ENCODE data around the gene CADPS. TPM values are rescaled to one million over a fixed set of nuclear protein-coding genes. Genes with fewer than 3 reads are reported as not detected.

CADPS gene
- total RNA-seq, 1 donor, result not detected

DNA sequence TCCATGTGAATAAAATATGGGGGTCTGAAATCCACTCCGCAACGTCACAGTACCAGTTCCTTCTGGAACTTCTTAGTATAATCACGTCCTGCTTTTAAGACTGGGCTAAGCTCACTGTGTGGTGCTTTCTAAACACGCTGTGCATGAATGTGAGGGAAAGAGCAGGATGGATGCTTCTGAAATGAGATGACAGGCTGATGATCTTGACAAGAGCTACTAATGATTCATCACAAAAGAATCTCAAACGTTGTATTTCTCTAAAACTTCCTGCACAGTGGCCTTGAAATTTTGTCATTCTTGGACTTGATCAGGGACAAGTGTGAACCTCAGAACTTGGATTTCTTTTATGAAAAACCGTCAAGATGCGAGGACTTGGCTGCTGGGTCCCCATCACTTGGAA lies 221.4 kb downstream of the CADPS start:
- DNase-seq (ENCODE audit: low read depth in 2 of 3, low spot score in 2 of 3), result no peak

DNA sequence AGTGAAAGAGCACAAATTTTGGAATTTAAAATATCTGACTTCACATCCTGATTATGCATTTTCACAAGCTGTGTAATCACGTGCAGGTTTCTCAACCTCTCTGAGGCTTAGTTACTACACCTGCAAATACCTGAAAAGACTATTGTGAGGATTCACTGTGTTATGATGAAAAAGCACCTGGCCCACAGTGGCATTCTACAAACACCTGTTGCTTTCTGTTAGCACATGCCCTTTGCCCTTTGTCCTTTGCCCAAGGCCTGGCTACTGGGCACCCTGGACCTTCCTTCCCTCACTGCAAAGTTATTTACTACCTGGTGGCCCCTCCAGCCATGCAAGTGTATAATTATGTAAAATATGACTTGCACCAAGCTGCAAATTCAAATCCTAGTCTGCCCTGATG lies 227.5 kb downstream of the CADPS start:
- DNase-seq (ENCODE audit: low read depth in 2 of 3, low spot score in 2 of 3), result no peak

DNA sequence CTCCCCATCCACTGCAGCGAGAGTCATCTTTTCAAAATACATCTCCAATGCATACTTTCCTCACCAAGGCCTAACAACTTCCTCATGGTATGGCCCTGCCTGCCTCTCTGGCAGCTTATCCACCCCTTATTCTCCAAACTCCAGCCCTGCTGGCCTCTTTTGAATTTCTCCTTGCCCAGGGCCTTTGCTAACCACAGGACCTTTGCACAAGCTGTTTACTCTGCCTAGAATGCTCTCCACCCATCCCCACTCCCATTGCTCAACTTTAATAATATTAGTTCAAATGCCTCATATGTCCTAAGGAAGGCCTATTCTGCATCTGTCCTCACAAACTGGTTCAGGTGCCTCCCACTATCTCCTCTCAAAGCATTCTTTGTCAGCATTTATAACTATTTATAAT lies 230.7 kb downstream of the CADPS start:
- DNase-seq (ENCODE audit: low read depth in 2 of 3, low spot score in 2 of 3), result no peak

DNA sequence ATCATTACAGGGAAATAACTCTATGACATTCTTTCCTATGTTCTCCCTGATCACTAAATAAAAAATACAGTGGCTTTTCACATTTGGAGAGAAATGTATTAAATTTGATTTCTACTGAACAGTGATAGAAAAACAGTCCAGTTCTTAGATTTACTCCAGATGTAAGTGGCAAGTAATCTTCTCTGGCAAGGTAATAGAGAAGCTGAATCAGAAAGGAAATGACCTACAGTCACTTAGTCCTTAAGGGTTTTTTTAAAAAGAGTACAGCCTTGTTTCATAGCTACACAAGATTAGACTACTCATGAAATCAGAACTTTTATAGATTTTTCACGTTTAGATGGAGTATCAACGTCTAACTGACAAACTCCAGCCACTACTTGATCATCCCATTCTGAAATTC lies 236.9 kb downstream of the CADPS start:
- DNase-seq (ENCODE audit: low read depth in 2 of 3, low spot score in 2 of 3), result no peak

DNA sequence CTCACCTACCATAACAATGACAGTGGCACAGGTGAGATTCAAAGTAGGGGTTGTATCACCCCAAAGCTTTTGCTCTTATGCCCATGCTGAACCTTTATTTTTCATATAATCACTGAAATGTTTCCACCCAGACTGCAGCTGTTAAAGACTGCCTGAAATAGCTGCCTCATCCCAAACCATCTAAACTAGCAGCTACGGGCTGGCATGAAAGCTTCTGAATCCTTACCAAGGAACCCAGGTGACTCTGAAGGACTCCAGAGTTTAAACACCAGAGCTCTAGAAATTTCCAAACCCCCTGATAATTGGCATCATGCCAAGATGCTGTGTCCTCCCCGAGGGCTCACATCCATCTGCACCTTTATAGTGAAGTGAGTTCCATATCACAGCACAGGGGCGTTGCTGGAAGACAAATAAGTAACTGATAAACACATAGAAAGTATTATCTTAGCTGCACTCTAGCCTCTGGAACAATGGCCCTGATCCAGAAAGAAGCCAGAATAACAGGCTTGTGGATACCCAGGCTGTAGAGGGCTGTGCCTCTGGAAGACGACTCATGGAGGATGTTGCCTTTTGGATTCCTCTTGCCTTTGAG lies 238.9 kb downstream of the CADPS start:
- no peak for DNase-seq (ENCODE audit: low read depth in 2 of 3, low spot score in 2 of 3)

DNA sequence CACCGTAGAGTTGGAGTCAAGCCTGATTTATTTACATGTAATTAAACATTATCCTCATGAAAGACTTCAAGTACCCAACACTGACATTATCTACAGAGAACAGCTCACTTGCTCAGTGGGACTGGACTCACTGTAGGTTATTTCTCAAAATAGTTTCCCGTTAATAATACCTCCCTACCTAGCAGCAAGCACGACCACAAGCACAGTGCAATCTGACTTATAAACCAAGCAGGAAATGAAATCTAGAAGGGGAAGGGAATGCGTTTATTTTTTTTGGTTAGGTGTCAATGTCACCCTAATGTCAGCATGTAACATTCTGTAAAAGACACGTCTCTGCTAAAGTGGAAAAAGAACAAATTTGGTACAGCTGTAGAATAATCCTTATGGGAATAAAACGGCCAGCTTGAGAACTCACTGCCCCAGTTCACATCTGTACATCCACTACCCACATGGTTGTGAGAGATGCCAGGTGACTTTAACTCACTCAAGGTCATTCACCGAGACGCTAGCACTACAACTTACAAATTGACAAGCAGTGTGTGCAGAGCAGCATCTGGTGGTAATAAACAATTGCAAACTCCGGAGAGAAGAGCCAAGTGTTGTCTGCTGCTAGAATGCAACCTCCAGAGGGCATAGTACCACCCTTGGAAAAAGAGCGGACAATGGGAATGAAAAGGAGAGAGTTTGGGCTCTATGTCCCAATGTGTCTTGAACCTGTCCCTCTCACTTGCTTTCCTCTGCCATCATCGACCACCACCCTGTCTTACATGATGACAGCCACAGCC lies 242.5 kb downstream of the CADPS start:
- no peak for DNase-seq (ENCODE audit: low read depth in 2 of 3, low spot score in 2 of 3)

DNA sequence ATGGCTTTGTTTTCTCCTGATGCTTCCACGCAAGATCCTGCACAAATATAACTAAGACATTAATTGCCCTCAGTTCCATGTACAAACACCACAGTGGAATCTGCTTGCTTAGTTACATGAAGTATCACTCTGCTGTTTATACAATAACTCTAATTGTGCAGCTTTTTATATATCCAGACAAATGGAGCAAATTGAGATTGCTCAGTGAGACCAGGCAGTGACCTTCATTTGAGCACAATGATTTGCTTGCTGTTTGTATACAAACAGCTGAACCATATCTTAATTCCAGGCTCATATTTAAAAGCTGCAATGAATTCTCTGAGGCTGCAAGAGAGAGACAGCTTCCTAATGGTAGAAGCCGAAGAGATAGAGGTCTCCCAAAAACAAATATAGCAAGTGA lies 243.7 kb downstream of the CADPS start:
- DNase-seq (ENCODE audit: low read depth in 2 of 3, low spot score in 2 of 3), result no peak

DNA sequence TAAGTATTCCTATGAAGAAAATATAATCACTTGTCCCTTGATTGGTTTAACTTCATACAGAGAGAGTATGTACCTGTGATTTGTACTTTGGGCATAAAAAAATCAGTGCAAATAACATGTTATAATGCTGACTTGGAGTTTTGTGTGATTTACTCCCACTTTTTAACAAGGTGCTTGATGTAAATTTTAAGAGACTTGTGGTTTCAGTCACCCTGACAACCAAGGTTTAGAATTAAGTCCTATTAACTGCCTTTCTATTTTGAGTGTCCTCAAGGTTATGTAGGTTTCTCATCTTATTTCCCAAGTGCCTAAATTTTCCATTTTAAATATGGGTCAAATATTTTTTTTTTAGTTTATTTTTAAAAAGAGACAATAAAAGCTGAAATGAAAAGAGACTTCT lies 244.6 kb downstream of the CADPS start:
- no peak for DNase-seq (ENCODE audit: low read depth in 2 of 3, low spot score in 2 of 3)

DNA sequence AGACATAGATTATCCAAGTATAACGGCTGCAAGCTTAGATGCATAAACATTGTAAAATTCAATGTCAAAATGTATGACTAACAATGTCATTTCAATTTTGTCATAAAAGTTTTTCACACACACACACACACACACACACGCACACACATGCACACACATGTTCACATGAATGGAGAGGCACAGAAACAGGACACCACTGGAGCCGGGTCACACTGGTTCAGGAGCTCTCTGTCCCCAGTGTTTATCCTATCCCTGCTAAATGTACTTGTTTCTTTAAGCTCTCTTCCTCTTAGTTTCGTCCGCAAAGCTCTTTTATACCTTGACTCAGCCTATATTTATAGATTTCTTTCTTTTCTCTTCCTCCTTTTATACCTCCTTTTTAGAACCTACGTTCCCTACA lies 249.9 kb downstream of the CADPS start:
- DNase-seq (ENCODE audit: low read depth in 2 of 3, low spot score in 2 of 3), result no peak

DNA sequence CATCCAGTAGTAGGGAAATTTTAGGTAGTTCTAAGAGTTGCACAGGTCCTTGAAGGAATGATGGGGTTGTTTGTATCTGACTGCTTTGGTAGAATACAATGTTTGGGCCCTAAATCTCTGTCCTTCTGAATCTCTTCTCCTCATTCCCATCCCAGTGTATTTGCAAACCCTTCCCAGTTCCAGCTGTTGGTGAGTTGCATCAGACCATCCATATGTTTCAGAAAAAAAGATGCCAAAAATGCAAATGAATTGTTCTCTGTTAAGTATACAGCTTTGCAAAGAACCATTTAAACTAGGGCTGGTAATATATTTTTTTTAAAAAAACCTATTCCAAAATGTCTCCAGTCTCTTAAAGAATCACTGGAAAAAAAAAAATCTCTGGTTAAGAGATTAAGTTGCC lies 251.0 kb downstream of the CADPS start:
- DNase-seq (ENCODE audit: low read depth in 2 of 3, low spot score in 2 of 3), result no peak

DNA sequence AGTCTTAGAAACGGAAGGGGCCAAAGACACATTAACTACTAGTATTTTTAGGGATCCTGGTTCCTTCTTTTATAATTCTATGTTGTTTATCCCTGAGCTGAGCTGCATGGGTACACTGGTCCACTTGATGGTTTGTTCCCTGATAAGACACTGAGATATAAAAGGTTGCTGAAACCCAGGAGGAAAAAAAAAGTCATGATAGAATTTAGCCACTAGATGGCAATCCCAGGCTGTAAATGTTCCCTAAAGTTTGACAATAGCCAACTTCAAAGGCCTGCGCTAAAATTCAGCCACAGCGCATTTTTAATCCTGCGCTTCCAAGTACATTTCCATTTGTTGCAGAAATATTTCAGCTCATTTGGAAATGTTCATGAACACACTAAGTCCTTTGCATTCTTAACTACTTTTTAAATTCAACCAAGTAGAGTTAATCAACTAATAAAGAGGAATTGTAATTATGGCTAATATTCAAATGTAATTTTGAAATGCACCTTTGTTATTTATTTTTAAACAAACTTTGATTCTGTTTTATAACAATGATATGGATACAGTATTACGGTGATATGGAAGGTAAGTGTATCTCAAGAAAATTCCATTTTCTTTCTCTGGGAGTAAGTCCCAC lies 252.6 kb downstream of the CADPS start:
- DNase-seq (ENCODE audit: low read depth in 2 of 3, low spot score in 2 of 3), result peak in 2 of 3 donors; percentile 15 to 63

DNA sequence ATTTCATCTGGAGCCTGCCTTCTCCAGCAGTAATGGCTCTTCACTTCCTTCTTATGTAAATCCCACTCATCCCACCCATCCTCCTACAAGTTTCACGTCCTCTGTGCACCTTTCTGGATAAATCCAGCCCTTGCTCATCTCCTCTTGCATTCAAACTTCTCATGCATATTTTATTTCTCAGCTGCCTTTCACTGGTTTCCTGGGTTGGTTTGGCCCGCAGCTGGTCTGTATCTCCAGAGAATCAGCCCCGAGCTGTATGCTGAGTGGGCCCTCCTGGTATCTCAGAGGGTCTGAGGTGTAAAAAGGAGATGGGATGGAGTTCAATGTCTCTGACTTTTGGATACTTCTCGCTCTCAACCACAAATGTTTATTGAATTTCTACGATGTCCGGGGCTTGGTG lies 253.3 kb downstream of the CADPS start:
- no peak for DNase-seq (ENCODE audit: low read depth in 2 of 3, low spot score in 2 of 3)

DNA sequence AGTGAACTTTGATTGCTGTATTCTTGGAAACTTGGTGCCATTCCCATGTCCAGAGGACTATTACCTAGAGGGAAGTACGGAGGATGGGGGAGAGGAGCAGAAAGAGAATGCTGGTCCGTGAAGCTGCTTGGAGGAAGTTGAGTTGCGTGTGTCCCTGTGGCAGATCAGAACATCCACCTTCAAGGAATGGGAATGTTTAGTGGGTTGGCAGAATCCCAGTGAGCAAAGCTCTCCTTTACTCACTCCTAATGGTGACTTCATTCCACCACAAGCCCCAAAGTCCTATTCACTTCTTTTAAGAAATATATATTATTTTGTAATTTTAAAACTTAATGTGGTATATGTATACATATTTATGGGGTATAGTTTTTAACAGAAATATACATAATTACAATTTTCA lies 254.0 kb downstream of the CADPS start:
- no peak for DNase-seq (ENCODE audit: low read depth in 2 of 3, low spot score in 2 of 3)

DNA sequence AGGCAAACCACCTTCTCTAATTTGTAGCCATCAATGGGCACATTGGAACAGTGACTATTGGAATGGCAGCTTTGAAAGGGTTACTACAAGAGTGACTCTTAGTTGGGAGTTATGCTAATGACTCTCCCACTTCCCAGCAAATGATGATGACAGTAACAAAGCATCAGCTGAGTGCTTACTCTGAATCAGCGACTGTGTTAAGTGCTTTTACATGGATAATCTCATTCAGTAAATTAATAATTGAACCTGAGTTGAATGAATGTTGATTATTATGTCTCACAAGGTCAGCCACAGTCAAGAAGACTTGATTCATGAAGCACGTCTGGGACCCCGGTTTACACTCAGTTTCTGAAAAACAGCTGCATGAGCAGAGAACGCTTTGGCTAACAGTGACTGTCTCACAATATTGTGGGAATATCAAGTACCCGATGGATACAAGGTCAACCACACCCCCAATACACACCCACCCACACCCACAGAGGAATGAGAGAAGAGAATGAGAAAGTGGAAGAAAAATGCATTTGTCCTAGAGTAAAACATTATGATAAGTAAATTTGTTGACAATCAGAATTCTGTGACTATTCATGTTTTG lies 259.9 kb downstream of the CADPS start:
- no peak for DNase-seq (ENCODE audit: low read depth in 2 of 3, low spot score in 2 of 3)

DNA sequence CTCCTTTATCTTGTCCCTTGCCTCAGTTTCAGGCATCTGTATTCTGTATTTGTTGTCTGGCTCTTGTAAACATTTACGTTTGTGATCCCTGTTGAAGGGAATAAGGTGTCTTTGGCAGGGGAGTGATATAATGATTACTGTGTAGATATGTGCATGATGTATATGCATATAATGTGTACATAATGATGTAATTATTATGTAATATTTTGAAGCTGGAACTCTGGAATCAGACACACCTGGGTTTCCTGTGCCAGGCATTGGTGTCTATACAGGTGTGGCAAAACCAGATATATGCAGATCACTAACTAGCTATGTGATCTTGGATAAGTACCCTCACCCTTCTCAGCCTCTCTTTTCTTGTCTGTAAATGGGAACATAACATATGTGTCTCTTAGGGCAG lies 260.7 kb downstream of the CADPS start:
- DNase-seq (ENCODE audit: low read depth in 2 of 3, low spot score in 2 of 3), result no peak

DNA sequence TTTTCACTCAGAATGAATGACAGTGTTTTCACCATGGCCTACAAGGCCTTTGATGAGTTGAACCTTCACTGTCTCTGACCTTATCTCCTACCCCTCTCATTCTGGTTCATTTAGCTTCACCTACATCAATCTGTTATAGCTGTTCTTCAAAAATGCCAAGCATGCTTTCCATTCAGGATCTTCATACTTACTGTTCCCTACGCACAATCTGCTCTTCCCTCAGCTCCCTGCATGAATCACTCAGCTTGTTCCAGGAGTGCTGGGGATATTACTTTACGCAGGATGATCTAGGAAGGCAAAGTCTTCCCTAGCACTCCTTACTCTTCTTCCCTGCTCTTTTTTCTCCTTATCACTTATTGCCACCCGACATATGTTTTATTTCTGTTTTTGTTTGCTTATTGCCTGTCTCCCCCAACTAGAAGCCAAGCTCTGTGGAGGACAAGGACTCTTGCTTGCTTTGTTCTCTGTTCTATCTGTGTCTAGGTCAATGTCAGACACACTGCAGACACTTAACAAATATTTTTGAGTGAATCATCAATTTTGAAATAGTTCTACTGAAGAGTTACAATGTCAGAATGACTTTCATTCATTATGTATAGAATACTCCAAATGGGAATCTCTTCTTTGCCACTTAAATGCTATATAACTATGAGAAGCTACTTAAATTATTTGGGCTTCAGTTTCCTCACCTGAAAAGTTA lies 263.5 kb downstream of the CADPS start:
- no peak for DNase-seq (ENCODE audit: low read depth in 2 of 3, low spot score in 2 of 3)

DNA sequence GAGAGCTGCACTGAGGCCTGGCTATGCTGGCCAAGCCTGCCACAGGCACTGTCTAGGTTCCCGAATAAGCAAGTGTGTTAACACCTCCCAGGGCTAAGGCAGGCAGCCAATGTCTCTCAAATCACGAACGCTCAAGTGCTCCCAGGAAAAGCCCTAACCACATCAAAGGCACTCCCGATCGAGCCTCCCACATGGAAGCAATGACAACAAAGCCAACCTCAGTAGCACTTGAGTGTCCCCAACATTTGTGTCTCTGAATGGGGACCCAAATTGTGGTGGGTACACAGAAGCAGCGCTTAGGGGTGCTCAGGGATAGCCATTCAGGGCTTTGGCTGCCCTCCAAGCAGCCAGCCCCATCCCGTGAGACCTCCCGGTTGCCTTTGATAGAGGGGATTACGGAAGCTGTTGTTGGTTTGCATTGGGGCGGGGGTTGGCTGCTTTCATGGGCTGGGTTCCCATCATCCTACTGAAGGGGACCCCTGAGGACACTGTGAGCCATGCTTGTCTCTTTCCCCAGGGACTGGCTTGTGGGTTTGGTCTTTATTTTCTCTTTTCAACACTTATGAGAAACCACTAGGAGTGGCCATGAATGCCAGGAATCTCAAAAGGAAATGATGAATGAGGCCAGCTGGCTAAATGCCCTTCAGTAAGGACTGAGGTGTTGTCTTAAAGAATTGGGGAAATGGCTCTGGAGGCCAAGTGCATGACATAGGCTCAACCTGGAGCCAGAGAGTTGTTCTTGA lies 267.8 kb downstream of the CADPS start:
- no peak for DNase-seq (ENCODE audit: low read depth in 2 of 3, low spot score in 2 of 3)

DNA sequence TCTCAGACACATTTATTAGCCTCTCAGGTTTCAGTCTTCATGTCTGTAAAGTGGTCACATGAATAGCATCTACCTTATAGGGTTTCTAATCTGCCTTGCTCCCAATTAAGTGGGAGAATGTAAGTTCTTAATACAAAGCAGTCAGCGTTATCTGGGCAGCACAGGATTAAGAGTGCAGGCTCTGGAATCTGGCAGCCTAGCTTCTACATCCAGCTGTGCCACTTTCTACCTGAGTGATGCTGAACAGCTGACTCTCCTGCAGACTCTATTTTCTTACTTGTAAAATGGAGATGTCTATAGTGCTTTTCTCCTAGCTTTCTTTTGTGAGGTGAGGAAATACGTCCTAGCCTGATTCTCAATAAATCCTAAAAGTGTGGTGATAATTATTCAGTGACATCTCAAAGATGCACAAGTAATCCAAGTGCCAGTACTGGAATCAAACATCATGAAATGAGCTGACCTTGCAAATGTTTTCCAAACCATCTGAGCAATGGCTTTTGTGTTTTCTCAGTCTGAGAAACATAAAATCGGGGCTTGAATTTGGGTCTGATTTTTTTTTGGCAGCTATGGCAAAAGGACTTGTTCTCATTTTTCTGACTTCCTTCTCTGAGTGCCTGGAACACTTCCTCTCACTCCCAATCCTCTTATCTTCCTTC lies 269.7 kb downstream of the CADPS start:
- no peak for DNase-seq (ENCODE audit: low read depth in 2 of 3, low spot score in 2 of 3)

DNA sequence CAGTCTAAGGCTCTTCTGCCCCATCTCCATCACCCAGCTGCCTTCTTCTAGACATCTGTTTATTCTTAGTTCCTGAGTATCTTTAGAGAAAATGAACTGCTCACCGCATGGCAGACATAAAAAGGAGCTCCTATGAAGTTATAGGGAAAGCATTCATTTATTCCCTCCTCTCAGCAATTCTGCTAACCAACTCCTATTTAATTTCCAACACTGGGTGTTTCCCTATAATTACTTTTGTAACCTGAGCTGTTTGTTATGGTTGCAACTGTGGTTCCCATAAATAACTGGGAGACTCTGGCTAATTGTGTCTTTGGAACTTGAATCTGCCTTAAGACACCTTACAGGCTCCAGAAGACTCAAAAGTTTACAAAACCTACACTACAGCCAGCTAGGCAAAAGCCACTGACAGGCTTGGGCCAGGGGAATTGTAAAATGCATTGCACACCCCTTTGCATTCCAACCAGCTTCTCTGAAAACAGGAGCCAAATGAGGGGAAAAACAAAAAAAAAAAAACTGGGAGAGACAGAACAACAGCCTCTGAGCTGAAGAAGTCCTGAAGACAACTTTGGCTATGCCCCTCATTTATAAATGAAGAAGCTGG lies 270.4 kb downstream of the CADPS start:
- no peak for DNase-seq (ENCODE audit: low read depth in 2 of 3, low spot score in 2 of 3)

DNA sequence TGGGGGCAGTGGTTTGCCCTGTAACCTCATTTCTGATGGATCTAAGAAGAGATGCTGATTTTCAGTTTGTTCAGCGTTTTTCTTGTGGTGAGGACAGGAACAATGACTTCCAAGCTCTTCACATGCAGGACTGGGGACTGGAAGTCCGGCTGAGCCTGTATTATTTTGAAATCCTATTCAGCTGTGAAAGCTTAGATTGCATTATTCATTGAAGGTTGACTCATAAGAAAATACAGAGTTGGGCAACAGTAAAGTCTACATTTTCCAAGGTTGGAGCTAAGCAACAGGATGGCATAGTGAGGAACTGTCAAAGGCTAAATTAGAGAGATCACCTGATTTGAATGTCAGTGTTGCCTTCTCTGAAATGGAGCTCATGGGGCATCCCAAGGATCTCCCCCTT lies 270.9 kb downstream of the CADPS start:
- no peak for DNase-seq (ENCODE audit: low read depth in 2 of 3, low spot score in 2 of 3)

Data from hematopoietic multipotent progenitor cell (in vitro differentiated cells).